Caco-2 (cell line): ENCODE measurements around the gene DNAJC3. TPM values are rescaled to one million over a fixed set of nuclear protein-coding genes. Genes with fewer than 3 reads are reported as not detected.

Experiments
- BruUV-seq: library from RNA; stranded (reverse); fragments of 400-500 nt; replicated peaks from 2 replicates; lab custom pipeline; 2021; lab: Mats Ljungman, UMichigan
- CTCF ChIA-PET: fragments of 300-600 bp; sonication (Branson Sonifier 250); formaldehyde crosslinking; loops from one replicate; lab custom pipeline; 2022; ENCODE audit warnings: antibody characterized with exemption; lab: Charles Lee
- POLR2A ChIA-PET: fragments of 300-600 bp; sonication (Branson Sonifier 250); formaldehyde crosslinking; loops from one replicate; lab custom pipeline; 2022; ENCODE audit warnings: antibody characterized with exemption; lab: Charles Lee
- DNase-seq, 2 experiments: peaks; one replicate each; pipeline versions ENCODE4 v3.0.0 to v3.0.0-alpha.2; 2020 to 2022
- H3K27me3 ChIP-seq: replicated peaks from 2 replicates; pipeline ENCODE4 v1.6.0; 2011; ENCODE audit warnings: low read length; ENCODE audit not compliant: control insufficient read depth, insufficient read depth
- H3K36me3 ChIP-seq: 2 replicates; pipeline ENCODE4 v1.5.1; 2011; ENCODE audit warnings: low read length; ENCODE audit not compliant: control insufficient read depth, insufficient read depth
- H3K4me1 ChIP-seq: fragments of 250-450 bp; sonication (Bioruptor Pico); 2 replicates; pipeline ENCODE4 v1.5.1; 2020; ENCODE audit warnings: mild to moderate bottlenecking
- H3K4me3 ChIP-seq: 2 replicates; pipeline ENCODE4 v1.5.1; 2011; ENCODE audit warnings: low read depth, mild to moderate bottlenecking, control low read depth, low read length
- H3K9me3 ChIP-seq: fragments of 250-450 bp; sonication (Bioruptor Pico); 2 replicates; pipeline ENCODE4 v1.5.1; 2020; ENCODE audit warnings: mild to moderate bottlenecking, moderate library complexity
- H3K27ac Mint-ChIP-seq: one replicate; pipeline ENCODE4 v1.8.0; 2022; ENCODE audit warnings: mixed read lengths; ENCODE audit not compliant: unreplicated experiment
- H3K27me3 Mint-ChIP-seq: one replicate; pipeline ENCODE4 v1.8.0; 2022; ENCODE audit warnings: mixed read lengths; ENCODE audit not compliant: insufficient read depth, unreplicated experiment
- H3K36me3 Mint-ChIP-seq: one replicate; pipeline ENCODE4 v1.8.0; 2022; ENCODE audit warnings: mild to moderate bottlenecking, mixed read lengths; ENCODE audit not compliant: insufficient read depth, unreplicated experiment
- H3K4me1 Mint-ChIP-seq: one replicate; pipeline ENCODE4 v1.8.0; 2022; ENCODE audit warnings: low read depth, mixed read lengths; ENCODE audit not compliant: unreplicated experiment
- H3K4me3 Mint-ChIP-seq: one replicate; pipeline ENCODE4 v1.8.0; 2022; ENCODE audit warnings: mild to moderate bottlenecking, moderate library complexity, mixed read lengths; ENCODE audit not compliant: unreplicated experiment
- H3K9me3 Mint-ChIP-seq: one replicate; pipeline ENCODE4 v1.8.0; 2022; ENCODE audit warnings: mixed read lengths; ENCODE audit not compliant: unreplicated experiment
- intact Hi-C: fragments of 100-400 bp; cut with micrococcal nuclease; formaldehyde crosslinking; loops from one replicate; pipeline ENCODE4 v1.10.0; 2022; ENCODE audit not compliant: unreplicated experiment
- total RNA-seq: library from RNA; stranded (reverse); gene quantifications from 2 replicates; pipeline ENCODE4 v1.2.3, GENCODE V29; 2022
- TF ChIP-seq, protein P1 (sequence below), 2 experiments: fragments of 200-600 bp in 1 of 2; IDR thresholded peaks; 1 replicate in 1 of 2; 2 replicates in 1 of 2; pipeline versions ENCODE4 v1.5.1 to v1.8.0; 2011 to 2022; ENCODE audit warnings: antibody characterized with exemption in 1 of 2, control low read depth in 1 of 2, inconsistent platforms in 1 of 2, low read depth in 1 of 2, low read length in 1 of 2, mild to moderate bottlenecking in 1 of 2, moderate library complexity in 1 of 2; ENCODE audit not compliant: insufficient read depth in 1 of 2, severe bottlenecking in 1 of 2, unreplicated experiment in 1 of 2

DNAJC3 gene
- total RNA-seq, 1 experiment from 2014 or later, result 36.8 TPM

- H3K4me3 Mint-ChIP-seq, result no peak overlapping the region
- Histone ChIP-seq H3K4me1 (0 out of 2 replicates have a peak, but pooled peaks cover 9% of the 10 kb centered on the region), H3K4me3 (no peak overlapping the region), H3K27me3 (no peaks in the 10 kb centered on the region), H3K9me3 (no peaks in the 10 kb centered on the region), H3K36me3 (no peaks in the 10 kb centered on the region)
- no peak for DNase-seq
- no peaks in the 10 kb centered on the region for H3K36me3 Mint-ChIP-seq
- H3K27ac Mint-ChIP-seq, result no peak overlapping the region
- CTCF ChIA-PET, result interaction anchor here (2.1 kb wide), 1 partner anchor 19 kb away, joined by 7 read pairs; no protein-coding TSS in a partner anchor
- no peaks in the 10 kb centered on the region for H3K27me3 Mint-ChIP-seq
- BruUV-seq, result no TSS peak
- TF ChIP-seq, protein P1, sequence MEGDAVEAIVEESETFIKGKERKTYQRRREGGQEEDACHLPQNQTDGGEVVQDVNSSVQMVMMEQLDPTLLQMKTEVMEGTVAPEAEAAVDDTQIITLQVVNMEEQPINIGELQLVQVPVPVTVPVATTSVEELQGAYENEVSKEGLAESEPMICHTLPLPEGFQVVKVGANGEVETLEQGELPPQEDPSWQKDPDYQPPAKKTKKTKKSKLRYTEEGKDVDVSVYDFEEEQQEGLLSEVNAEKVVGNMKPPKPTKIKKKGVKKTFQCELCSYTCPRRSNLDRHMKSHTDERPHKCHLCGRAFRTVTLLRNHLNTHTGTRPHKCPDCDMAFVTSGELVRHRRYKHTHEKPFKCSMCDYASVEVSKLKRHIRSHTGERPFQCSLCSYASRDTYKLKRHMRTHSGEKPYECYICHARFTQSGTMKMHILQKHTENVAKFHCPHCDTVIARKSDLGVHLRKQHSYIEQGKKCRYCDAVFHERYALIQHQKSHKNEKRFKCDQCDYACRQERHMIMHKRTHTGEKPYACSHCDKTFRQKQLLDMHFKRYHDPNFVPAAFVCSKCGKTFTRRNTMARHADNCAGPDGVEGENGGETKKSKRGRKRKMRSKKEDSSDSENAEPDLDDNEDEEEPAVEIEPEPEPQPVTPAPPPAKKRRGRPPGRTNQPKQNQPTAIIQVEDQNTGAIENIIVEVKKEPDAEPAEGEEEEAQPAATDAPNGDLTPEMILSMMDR (IDR thresholded peaks at IDR 0.05; ENCODE audit: insufficient read depth in 1 of 2, low read depth in 1 of 2, low read length in 1 of 2, severe bottlenecking in 1 of 2, unreplicated experiment in 1 of 2), result no peak
- intact Hi-C loops, result no loop called here
- no peaks in the 10 kb centered on the region for H3K4me1 Mint-ChIP-seq
- H3K9me3 Mint-ChIP-seq, result no peaks in the 10 kb centered on the region
- POLR2A ChIA-PET, result no interaction called here
Observed at GRCh38 chr13:95642999-95643398, 33.9 kb upstream of the DNAJC3 start.

DNA sequence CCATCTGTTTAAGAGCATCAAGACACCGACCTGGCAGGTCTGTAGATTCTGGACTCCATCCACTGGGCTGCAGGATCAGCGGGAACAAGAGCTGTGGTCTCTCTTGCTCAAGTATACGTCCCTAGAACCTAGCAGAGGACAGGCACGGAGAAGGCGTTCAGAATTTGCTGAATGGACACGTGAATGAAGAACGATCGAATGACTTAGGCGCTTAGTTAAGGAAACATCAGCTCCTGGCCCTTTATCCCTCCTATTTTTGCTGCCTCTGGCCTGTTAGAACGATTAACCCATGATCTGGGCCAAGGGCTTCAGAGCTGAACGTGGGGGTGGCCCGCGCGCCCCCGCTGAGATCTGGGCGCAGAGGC is 33.4 kb upstream of the DNAJC3 start:
- TF ChIP-seq, protein P1 (IDR thresholded peaks at IDR 0.05; ENCODE audit: insufficient read depth in 1 of 2, low read depth in 1 of 2, low read length in 1 of 2, severe bottlenecking in 1 of 2, unreplicated experiment in 1 of 2), result no peak
- no peaks in the 10 kb centered on the region for H3K36me3 Mint-ChIP-seq
- ChIA-PET POLR2A (interaction anchor here (1.5 kb wide), 1 partner anchor 33 kb away, joined by 5 read pairs; the partner anchor contains the start of gene DNAJC3), CTCF (interaction anchor here (1.2 to 2.1 kb wide), 2 partner anchors 17 to 20 kb away, joined by 7 read pairs; no protein-coding TSS in a partner anchor)
- H3K27me3 Mint-ChIP-seq, result no peaks in the 10 kb centered on the region
- no peak overlapping the region for H3K27ac Mint-ChIP-seq
- no peak for DNase-seq
- H3K9me3 Mint-ChIP-seq, result no peaks in the 10 kb centered on the region
- Histone ChIP-seq H3K4me3 (peak overlapping the region; percentile 30), H3K27me3 (no peaks in the 10 kb centered on the region), H3K36me3 (no peaks in the 10 kb centered on the region), H3K9me3 (no peaks in the 10 kb centered on the region), H3K4me1 (0 out of 2 replicates have a peak, but pooled peaks cover 9% of the 10 kb centered on the region)
- no TSS peak for BruUV-seq
- peak overlapping the region; percentile 81 for H3K4me3 Mint-ChIP-seq
- intact Hi-C loops, result no loop called here
- no peaks in the 10 kb centered on the region for H3K4me1 Mint-ChIP-seq

- ChIA-PET CTCF (interaction anchor here (0.6 to 2.1 kb wide), 3 partner anchors 17 to 81 kb away, joined by 3 to 7 read pairs (median 7); no protein-coding TSS in a partner anchor), POLR2A (interaction anchor here (0.6 to 1.5 kb wide), 2 partner anchors 33 to 80 kb away, joined by 3 to 5 read pairs; partner anchors contain the start of gene DNAJC3)
- no peak overlapping the region for H3K27ac Mint-ChIP-seq
Observed at GRCh38 chr13:95643936-95644598, 32.9 kb upstream of the DNAJC3 start.

More at GRCh38 chr13:95643936-95644598, 32.9 kb upstream of the DNAJC3 start:
- Histone ChIP-seq H3K9me3 (no peaks in the 10 kb centered on the region), H3K4me3 (peak overlapping the region; percentile 30), H3K4me1 (0 out of 2 replicates have a peak, but pooled peaks cover 9% of the 10 kb centered on the region), H3K36me3 (no peaks in the 10 kb centered on the region), H3K27me3 (no peaks in the 10 kb centered on the region)
- no peaks in the 10 kb centered on the region for H3K36me3 Mint-ChIP-seq
- no peaks in the 10 kb centered on the region for H3K27me3 Mint-ChIP-seq
- TF ChIP-seq, protein P1 (IDR thresholded peaks at IDR 0.05; ENCODE audit: insufficient read depth in 1 of 2, low read depth in 1 of 2, low read length in 1 of 2, severe bottlenecking in 1 of 2, unreplicated experiment in 1 of 2), result no peak
- H3K4me3 Mint-ChIP-seq, result peak overlapping the region; percentile 81
- DNase-seq, result no peak
- intact Hi-C loops, result loop anchor here (1.0 kb wide), 1 partner anchor 12 kb away; no protein-coding TSS in a partner anchor
- H3K9me3 Mint-ChIP-seq, result no peaks in the 10 kb centered on the region
- no TSS peak for BruUV-seq
- no peaks in the 10 kb centered on the region for H3K4me1 Mint-ChIP-seq
